ENCODE results near the gene PAPPA2.

DNA sequence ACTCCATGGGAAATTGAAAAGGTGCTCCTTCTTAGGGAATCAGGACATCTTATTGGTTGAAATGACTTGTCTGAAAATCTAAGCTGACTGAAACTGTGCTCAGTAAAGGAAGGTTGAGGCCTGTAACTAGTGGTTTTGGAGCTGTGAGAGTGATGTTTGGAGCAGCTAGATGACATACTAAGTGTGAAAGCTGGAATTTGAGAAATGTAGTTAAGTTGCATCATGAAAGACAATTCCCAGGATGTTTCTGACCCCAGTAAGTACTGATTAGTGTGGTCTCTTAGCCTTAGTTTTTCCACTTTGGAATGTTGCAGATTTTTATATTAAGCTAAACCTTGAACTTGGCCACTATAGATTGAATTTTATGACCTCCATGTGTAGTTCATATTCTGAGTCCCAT is 154.9 kb downstream of the PAPPA2 start:
- TF ChIP-seq CTCF (IDR thresholded peaks at IDR 0.05; ENCODE audit: low read depth, low read length): no peak
- TF ChIP-seq EZH2phosphoT487 (IDR thresholded peaks at IDR 0.05; ENCODE audit: low read depth): no peak

All from OCI-LY3 (cell line).